ENCODE measurements around the gene PLSCR5. TPM values are rescaled to one million over a fixed set of nuclear protein-coding genes. Genes with fewer than 3 reads are reported as not detected.

Gene PLSCR5
- total and polyA plus RNA-seq, 4 donors: not detected

DNA sequence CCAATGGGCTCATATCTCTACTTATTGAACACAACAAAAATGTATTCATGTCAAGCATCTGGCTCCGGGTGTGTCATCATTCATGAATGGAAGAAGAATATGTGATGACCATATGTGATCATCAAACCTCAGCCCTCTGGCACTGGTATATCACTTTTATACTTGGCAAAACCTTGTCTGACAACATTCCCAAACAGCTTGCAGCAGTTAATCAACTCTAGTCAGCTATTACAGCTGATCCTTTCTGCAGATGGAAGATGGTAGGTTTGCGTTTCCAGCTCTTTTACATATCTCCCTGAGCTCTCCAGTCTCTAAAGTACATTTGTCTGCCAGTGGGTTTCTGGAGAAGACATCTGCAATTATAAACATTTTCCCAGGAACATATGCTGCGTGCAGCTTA is 6.6 kb downstream of the PLSCR5 start:
- H3K4me1 ChIP-seq (ENCODE audit: control insufficient read depth in 4 of 4, insufficient read depth in 4 of 4, low read length in 3 of 4): no peaks in the 10 kb centered on the region
- no peak overlapping the region for H3K4me3 ChIP-seq (ENCODE audit: low read depth in 1 of 3, low read length in 3 of 3)
- H3K9me3 ChIP-seq (ENCODE audit: control insufficient read depth in 4 of 4, low read length in 3 of 4): no peaks in the 10 kb centered on the region
- H3K36me3 ChIP-seq (ENCODE audit: control insufficient read depth in 4 of 4, insufficient read depth in 3 of 4, low read depth in 1 of 4, low read length in 3 of 4): no peaks in the 10 kb centered on the region
- TF ChIP-seq RXRA (IDR thresholded peaks at IDR 0.05) (no peak), ATF3 (IDR thresholded peaks at IDR 0.05) (no peak), RAD21 (IDR thresholded peaks at IDR 0.05) (no peak), HNF4G (IDR thresholded peaks at IDR 0.05) (no peak), JUND (IDR thresholded peaks at IDR 0.05) (no peak), TAF1 (conservative IDR thresholded peaks at IDR 0.05) (no peak), YY1 (IDR thresholded peaks at IDR 0.05) (no peak), GABPA (IDR thresholded peaks at IDR 0.05 in 1 of 2, conservative IDR thresholded peaks at IDR 0.05 in 1 of 2) (no peak), FOXA1 (IDR thresholded peaks at IDR 0.05) (no peak), EGR1 (IDR thresholded peaks at IDR 0.05; ENCODE audit: low read depth in 2 of 2) (no peak), NR2F2 (IDR thresholded peaks at IDR 0.05) (no peak), SP1 (IDR thresholded peaks at IDR 0.05) (no peak), FOXA2 (IDR thresholded peaks at IDR 0.05) (no peak), HNF4A (conservative IDR thresholded peaks at IDR 0.05) (no peak)
- TF ChIP-seq, protein P1, sequence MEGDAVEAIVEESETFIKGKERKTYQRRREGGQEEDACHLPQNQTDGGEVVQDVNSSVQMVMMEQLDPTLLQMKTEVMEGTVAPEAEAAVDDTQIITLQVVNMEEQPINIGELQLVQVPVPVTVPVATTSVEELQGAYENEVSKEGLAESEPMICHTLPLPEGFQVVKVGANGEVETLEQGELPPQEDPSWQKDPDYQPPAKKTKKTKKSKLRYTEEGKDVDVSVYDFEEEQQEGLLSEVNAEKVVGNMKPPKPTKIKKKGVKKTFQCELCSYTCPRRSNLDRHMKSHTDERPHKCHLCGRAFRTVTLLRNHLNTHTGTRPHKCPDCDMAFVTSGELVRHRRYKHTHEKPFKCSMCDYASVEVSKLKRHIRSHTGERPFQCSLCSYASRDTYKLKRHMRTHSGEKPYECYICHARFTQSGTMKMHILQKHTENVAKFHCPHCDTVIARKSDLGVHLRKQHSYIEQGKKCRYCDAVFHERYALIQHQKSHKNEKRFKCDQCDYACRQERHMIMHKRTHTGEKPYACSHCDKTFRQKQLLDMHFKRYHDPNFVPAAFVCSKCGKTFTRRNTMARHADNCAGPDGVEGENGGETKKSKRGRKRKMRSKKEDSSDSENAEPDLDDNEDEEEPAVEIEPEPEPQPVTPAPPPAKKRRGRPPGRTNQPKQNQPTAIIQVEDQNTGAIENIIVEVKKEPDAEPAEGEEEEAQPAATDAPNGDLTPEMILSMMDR (IDR thresholded peaks at IDR 0.05; ENCODE audit: low read depth, low read length, missing input control): no peak
- TF ChIP-seq, protein P2, sequence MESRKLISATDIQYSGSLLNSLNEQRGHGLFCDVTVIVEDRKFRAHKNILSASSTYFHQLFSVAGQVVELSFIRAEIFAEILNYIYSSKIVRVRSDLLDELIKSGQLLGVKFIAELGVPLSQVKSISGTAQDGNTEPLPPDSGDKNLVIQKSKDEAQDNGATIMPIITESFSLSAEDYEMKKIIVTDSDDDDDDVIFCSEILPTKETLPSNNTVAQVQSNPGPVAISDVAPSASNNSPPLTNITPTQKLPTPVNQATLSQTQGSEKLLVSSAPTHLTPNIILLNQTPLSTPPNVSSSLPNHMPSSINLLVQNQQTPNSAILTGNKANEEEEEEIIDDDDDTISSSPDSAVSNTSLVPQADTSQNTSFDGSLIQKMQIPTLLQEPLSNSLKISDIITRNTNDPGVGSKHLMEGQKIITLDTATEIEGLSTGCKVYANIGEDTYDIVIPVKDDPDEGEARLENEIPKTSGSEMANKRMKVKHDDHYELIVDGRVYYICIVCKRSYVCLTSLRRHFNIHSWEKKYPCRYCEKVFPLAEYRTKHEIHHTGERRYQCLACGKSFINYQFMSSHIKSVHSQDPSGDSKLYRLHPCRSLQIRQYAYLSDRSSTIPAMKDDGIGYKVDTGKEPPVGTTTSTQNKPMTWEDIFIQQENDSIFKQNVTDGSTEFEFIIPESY (IDR thresholded peaks at IDR 0.05): no peak
- TF ChIP-seq, protein P3, sequence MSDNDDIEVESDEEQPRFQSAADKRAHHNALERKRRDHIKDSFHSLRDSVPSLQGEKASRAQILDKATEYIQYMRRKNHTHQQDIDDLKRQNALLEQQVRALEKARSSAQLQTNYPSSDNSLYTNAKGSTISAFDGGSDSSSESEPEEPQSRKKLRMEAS (IDR thresholded peaks at IDR 0.05): no peak
- TF ChIP-seq, protein P4, sequence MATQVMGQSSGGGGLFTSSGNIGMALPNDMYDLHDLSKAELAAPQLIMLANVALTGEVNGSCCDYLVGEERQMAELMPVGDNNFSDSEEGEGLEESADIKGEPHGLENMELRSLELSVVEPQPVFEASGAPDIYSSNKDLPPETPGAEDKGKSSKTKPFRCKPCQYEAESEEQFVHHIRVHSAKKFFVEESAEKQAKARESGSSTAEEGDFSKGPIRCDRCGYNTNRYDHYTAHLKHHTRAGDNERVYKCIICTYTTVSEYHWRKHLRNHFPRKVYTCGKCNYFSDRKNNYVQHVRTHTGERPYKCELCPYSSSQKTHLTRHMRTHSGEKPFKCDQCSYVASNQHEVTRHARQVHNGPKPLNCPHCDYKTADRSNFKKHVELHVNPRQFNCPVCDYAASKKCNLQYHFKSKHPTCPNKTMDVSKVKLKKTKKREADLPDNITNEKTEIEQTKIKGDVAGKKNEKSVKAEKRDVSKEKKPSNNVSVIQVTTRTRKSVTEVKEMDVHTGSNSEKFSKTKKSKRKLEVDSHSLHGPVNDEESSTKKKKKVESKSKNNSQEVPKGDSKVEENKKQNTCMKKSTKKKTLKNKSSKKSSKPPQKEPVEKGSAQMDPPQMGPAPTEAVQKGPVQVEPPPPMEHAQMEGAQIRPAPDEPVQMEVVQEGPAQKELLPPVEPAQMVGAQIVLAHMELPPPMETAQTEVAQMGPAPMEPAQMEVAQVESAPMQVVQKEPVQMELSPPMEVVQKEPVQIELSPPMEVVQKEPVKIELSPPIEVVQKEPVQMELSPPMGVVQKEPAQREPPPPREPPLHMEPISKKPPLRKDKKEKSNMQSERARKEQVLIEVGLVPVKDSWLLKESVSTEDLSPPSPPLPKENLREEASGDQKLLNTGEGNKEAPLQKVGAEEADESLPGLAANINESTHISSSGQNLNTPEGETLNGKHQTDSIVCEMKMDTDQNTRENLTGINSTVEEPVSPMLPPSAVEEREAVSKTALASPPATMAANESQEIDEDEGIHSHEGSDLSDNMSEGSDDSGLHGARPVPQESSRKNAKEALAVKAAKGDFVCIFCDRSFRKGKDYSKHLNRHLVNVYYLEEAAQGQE (IDR thresholded peaks at IDR 0.05): no peak
- H3K27ac ChIP-seq (ENCODE audit: low read depth in 1 of 2, low read length in 2 of 2): no peak overlapping the region
- 89% methylated on average over 3 of the region's 3 CpGs for WGBS
- H3K27me3 ChIP-seq (ENCODE audit: control insufficient read depth in 4 of 4, insufficient read depth in 4 of 4, low read length in 3 of 4): no peaks in the 10 kb centered on the region
- DNase-seq (ENCODE audit: low spot score): no peak
- no peak overlapping the region for H3K9ac ChIP-seq (ENCODE audit: low read depth in 1 of 2, low read length in 2 of 2)

Measured in liver (tissue), 9 donors.